Measurements from ENCODE around the gene SAC3D1. TPM values are rescaled to one million over a fixed set of nuclear protein-coding genes. Genes with fewer than 3 reads are reported as not detected.

Gene SAC3D1
- total RNA-seq, 1 experiment from 2014 or later = 35.8 TPM

DNA sequence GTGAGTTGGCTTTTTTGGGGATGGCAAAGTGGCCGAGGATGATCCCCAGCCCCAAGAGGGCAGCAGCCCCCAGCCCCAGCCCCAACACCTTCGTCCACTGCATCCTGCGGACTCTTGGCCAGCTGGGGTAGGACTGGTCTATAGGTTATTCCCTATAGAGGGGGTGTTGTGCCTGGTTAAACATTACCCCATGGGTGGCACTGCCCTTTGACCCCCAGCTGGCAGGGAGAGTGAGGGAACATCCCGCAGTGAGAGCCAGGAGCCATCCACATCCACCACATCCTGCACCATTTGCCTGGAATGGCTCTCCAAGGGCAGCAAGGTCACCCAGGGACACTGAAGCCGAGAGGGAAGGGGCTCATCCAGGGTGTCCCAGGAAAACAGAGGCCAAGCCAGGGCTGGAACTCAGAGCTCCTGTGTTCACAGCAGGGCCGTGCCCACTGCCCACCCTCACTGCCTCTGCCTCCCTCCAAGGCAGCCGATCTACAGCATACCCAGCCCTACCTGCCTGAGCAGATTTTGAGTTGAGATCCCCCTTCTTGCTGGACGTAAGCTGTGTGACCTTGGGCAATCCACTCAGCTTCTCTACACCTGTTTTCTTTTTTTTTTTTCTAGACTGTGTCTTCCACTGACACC lies 17.5 kb downstream of the SAC3D1 start, which contains the start of gene NAALADL1:
TSS of gene NAALADL1 (minus strand) at position 135 of the 636 bp plus-strand sequence. CDS start at position 103, 32 bp downstream.
- no peaks in the 10 kb centered on the region for H3K36me3 ChIP-seq
- H3K27ac ChIP-seq = no peak within 1 kb of the TSS
- H3K27me3 ChIP-seq (replicated peaks) = no peaks in the 10 kb centered on the region; the same call in 1 of the 2 replicates
- H3K4me3 ChIP-seq = no peak within 1 kb of the TSS
- H3K4me1 ChIP-seq (replicated peaks) = no peaks in the 10 kb centered on the region
- no peak for DNase-seq (ENCODE audit: low read depth in 1 of 2, low spot score in 2 of 2)
- H3K9me3 ChIP-seq (replicated peaks) = no peaks in the 10 kb centered on the region; the same call in 1 of the 2 replicates

GRCh38 chr11:65059523-65059922 lies 18.5 kb downstream of the SAC3D1 start:
- H3K27ac ChIP-seq = no peak overlapping the region
- H3K27me3 ChIP-seq (replicated peaks) = no peaks in the 10 kb centered on the region; the same call in 1 of the 2 replicates
- H3K9me3 ChIP-seq (replicated peaks) = no peaks in the 10 kb centered on the region; the same call in 1 of the 2 replicates
- no peaks in the 10 kb centered on the region for H3K36me3 ChIP-seq
- H3K4me3 ChIP-seq = no peak overlapping the region
- no peak for DNase-seq (ENCODE audit: low read depth in 1 of 2, low spot score in 2 of 2)
- no peaks in the 10 kb centered on the region for H3K4me1 ChIP-seq (replicated peaks)

DNA sequence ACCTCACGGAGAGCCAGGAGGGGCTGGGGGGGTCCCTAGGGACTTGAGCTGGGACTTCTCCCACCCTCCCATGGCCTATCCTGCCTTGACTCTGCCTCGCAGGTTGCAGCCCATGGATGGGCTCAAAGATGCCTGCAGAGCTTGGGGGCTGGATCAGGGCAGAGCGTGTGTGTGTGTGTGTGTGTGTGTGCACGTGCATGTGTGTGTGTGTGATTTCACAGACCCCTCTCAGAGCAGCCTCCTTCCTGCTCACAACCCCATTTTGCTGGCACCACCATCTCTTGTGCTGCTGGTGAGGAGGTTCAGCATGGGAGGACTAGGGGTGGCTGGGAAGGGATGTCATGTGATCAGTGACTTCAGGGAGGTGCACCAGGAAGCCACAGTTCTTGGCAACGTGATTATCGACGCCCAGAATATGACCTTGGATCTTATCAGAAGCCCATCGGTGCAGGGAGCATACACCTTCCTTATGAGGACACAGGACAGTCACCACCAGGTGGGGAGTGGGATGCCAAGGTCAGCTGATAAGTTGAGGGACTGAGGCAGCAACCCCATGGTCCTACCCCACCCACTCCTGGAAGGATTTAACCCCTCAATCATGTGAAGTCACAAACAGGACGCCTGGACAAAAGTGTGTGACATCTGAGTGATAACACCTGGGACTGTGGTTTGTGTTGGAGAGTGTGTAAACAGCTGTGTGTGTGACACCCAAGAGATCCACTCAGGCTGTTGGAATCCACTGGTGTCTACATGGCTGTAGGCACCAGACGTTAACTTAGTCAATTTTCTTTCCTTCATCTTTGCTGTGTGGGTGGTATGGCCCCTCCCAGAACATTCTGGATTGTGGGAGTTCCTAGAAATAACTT lies 19.2 kb downstream of the SAC3D1 start:
- no peaks in the 10 kb centered on the region for H3K4me1 ChIP-seq (replicated peaks)
- no peaks in the 10 kb centered on the region; the same call in 1 of the 2 replicates for H3K27me3 ChIP-seq (replicated peaks)
- H3K9me3 ChIP-seq (replicated peaks) = no peaks in the 10 kb centered on the region; the same call in 1 of the 2 replicates
- H3K27ac ChIP-seq = no peak overlapping the region
- no peak overlapping the region for H3K4me3 ChIP-seq
- no peak for DNase-seq (ENCODE audit: low read depth in 1 of 2, low spot score in 2 of 2)
- H3K36me3 ChIP-seq = no peaks in the 10 kb centered on the region

GRCh38 chr11:65060913-65061408 lies 20.0 kb downstream of the SAC3D1 start:
- no peak for DNase-seq (ENCODE audit: low read depth in 1 of 2, low spot score in 2 of 2)
- Histone ChIP-seq H3K36me3 (no peaks in the 10 kb centered on the region), H3K9me3 (replicated peaks) (no peaks in the 10 kb centered on the region; the same call in 1 of the 2 replicates), H3K4me1 (replicated peaks) (no peaks in the 10 kb centered on the region), H3K27ac (no peak overlapping the region), H3K4me3 (no peak overlapping the region), H3K27me3 (replicated peaks) (no peaks in the 10 kb centered on the region; the same call in 1 of the 2 replicates)

DNA sequence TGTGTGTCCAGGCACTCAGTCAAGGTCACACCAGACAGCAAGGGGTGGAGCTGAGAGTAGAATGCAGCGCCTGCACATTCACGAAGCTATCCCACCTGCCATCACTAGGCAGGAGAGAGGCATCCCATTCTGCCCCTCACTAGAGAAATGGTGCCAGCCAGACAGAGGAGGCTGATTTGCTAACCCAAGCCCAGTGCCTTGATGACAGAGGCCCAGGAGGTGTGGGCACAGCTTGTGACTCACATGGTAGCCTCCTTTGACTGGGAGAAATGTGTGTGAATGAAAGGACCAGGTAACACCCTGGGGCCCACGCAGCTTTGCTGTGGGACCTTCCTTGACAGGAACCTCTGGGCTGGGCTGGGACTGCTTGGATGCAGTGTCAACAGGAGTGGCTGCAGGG lies 22.5 kb downstream of the SAC3D1 start:
- H3K36me3 ChIP-seq = no peaks in the 10 kb centered on the region
- no peaks in the 10 kb centered on the region; the same call in 1 of the 2 replicates for H3K27me3 ChIP-seq (replicated peaks)
- H3K4me3 ChIP-seq = no peak overlapping the region
- H3K27ac ChIP-seq = no peak overlapping the region
- H3K4me1 ChIP-seq (replicated peaks) = no peaks in the 10 kb centered on the region
- DNase-seq (ENCODE audit: low read depth in 1 of 2, low spot score in 2 of 2) = no peak
- H3K9me3 ChIP-seq (replicated peaks) = no peaks in the 10 kb centered on the region; the same call in 1 of the 2 replicates

GRCh38 chr11:65064847-65065240 lies 23.8 kb downstream of the SAC3D1 start:
- DNase-seq (ENCODE audit: low read depth in 1 of 2, low spot score in 2 of 2) = no peak
- Histone ChIP-seq H3K4me1 (replicated peaks) (no peaks in the 10 kb centered on the region), H3K27ac (no peak overlapping the region), H3K4me3 (no peak overlapping the region), H3K27me3 (replicated peaks) (no peaks in the 10 kb centered on the region; the same call in 1 of the 2 replicates), H3K36me3 (no peaks in the 10 kb centered on the region), H3K9me3 (replicated peaks) (no peaks in the 10 kb centered on the region; the same call in 1 of the 2 replicates)

GRCh38 chr11:65065851-65066250 lies 24.8 kb downstream of the SAC3D1 start:
- H3K4me3 ChIP-seq = no peak overlapping the region
- H3K27me3 ChIP-seq (replicated peaks) = no peaks in the 10 kb centered on the region
- no peak for DNase-seq (ENCODE audit: low read depth in 1 of 2, low spot score in 2 of 2)
- no peaks in the 10 kb centered on the region for H3K9me3 ChIP-seq (replicated peaks)
- H3K36me3 ChIP-seq = no peaks in the 10 kb centered on the region
- H3K4me1 ChIP-seq (replicated peaks) = no peaks in the 10 kb centered on the region
- H3K27ac ChIP-seq = no peak overlapping the region

DNA sequence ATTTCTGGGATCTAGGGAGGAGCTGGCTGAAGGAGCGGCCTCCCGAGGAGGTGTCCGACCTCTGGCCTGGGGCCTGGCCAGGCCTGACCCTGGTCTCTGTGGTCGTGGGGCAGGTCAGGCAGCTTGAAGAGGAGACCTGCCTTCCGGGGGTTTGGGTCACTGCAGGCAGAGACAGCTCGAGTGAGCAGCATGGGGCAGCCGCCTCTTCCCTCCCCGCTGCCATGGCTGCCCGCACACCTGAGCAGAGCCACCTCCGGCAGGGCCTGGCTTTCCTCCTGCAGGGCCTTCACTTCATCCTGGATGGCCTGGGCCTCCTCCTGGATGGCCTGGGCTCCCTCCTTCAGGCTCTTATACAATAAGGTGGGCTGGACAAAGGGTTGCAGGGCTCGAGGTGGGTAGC lies 25.3 kb downstream of the SAC3D1 start:
- no peak overlapping the region for H3K4me3 ChIP-seq
- H3K27me3 ChIP-seq (replicated peaks) = no peaks in the 10 kb centered on the region
- no peak overlapping the region for H3K27ac ChIP-seq
- no peak for DNase-seq (ENCODE audit: low read depth in 1 of 2, low spot score in 2 of 2)
- H3K4me1 ChIP-seq (replicated peaks) = no peaks in the 10 kb centered on the region
- no peaks in the 10 kb centered on the region for H3K36me3 ChIP-seq
- H3K9me3 ChIP-seq (replicated peaks) = no peaks in the 10 kb centered on the region

GRCh38 chr11:65066805-65067291 lies 25.8 kb downstream of the SAC3D1 start:
- no peaks in the 10 kb centered on the region for H3K27me3 ChIP-seq (replicated peaks)
- no peak overlapping the region for H3K4me3 ChIP-seq
- H3K27ac ChIP-seq = no peak overlapping the region
- no peak for DNase-seq (ENCODE audit: low read depth in 1 of 2, low spot score in 2 of 2)
- H3K4me1 ChIP-seq (replicated peaks) = no peaks in the 10 kb centered on the region
- H3K36me3 ChIP-seq = no peaks in the 10 kb centered on the region
- H3K9me3 ChIP-seq (replicated peaks) = no peaks in the 10 kb centered on the region

DNA sequence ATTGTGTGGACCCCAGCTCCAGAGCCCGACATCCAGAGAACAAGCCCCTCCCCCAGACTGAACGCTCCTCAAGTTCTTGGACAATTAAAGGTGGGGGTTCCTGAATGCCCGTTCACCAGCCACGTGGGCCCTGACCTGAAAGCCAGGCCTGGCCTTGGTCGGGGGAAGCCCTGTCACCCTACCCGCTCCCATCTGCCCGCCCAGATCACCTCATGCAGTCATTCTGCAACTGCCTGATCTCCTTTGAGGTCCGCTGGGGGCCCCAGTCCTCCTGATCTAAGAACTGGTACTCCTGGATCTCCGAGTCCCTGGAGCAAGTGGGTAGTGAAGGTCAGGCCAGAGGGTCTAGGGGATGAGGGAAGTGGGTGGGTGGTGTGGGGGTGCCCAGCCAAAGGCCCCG lies 26.4 kb downstream of the SAC3D1 start:
- Histone ChIP-seq H3K36me3 (no peaks in the 10 kb centered on the region), H3K27ac (no peak overlapping the region), H3K9me3 (replicated peaks) (no peaks in the 10 kb centered on the region), H3K27me3 (replicated peaks) (no peaks in the 10 kb centered on the region), H3K4me1 (replicated peaks) (no peaks in the 10 kb centered on the region), H3K4me3 (no peak overlapping the region)
- DNase-seq (ENCODE audit: low read depth in 1 of 2, low spot score in 2 of 2) = no peak

GRCh38 chr11:65069217-65069616 lies 28.2 kb downstream of the SAC3D1 start:
- Histone ChIP-seq H3K27me3 (replicated peaks) (no peaks in the 10 kb centered on the region), H3K27ac (no peak overlapping the region), H3K36me3 (no peaks in the 10 kb centered on the region), H3K9me3 (replicated peaks) (no peaks in the 10 kb centered on the region), H3K4me3 (no peak overlapping the region), H3K4me1 (replicated peaks) (no peaks in the 10 kb centered on the region)
- no peak for DNase-seq (ENCODE audit: low read depth in 1 of 2, low spot score in 2 of 2)

DNA sequence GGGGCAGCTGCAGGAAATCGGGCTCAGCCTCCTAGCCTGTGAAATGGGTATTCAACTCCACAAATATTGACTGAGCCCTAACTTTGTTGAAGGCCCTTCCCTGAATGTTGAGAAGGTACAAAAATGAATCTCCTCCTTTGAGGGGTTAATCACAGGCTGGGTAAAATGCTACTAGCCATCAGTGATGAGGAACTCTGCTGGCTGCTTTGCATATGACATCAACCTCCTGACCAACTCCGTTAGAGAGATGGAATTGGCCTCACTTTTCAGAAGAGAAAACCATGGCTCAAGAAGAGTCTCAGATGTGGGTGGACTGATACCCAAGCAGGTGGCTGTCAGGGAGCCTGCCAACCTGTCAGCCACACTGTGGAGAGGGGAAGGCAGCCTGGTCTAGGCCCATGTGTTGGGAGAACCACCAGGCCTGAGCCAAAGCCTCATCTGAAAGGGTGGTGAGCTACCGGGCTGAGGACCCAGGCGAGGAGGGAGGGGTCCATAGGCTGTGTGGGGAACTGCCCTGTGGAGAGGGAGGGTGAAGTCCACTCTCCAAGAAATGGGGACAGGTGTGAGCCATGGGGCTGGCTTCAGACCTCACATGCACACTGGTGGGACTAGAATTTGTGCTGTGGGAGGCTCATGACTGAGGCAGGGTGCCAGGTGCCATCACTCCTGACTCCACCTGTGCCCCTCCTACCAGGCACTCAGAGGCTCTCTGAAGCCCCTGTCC lies 31.1 kb downstream of the SAC3D1 start:
- H3K9me3 ChIP-seq (replicated peaks) = no peaks in the 10 kb centered on the region
- no peak overlapping the region for H3K27ac ChIP-seq
- no peak for DNase-seq (ENCODE audit: low read depth in 1 of 2, low spot score in 2 of 2)
- H3K4me3 ChIP-seq = no peak overlapping the region
- no peaks in the 10 kb centered on the region for H3K27me3 ChIP-seq (replicated peaks)
- peaks cover 16% of the 10 kb centered on the region for H3K36me3 ChIP-seq
- no peaks in the 10 kb centered on the region for H3K4me1 ChIP-seq (replicated peaks)

GRCh38 chr11:65072631-65072966 lies 31.6 kb downstream of the SAC3D1 start:
- H3K36me3 ChIP-seq = peaks cover 22% of the 10 kb centered on the region
- H3K4me3 ChIP-seq = no peak overlapping the region
- DNase-seq (ENCODE audit: low read depth in 1 of 2, low spot score in 2 of 2) = no peak
- H3K9me3 ChIP-seq (replicated peaks) = no peaks in the 10 kb centered on the region
- H3K4me1 ChIP-seq (replicated peaks) = no peaks in the 10 kb centered on the region
- no peaks in the 10 kb centered on the region for H3K27me3 ChIP-seq (replicated peaks)
- no peak overlapping the region for H3K27ac ChIP-seq
